Breast epithelium (tissue), 3 donors: ENCODE data around the gene MCM9.

Source experiments
- POLR2AphosphoS5 ChIP-seq, 3 donors: sonication (generic); formaldehyde crosslinking; IDR thresholded peaks; one replicate each; pipeline ENCODE4 v1.6.1; 2017; ENCODE audit warnings: antibody characterized with exemption in 3 of 3
- TF ChIP-seq, protein P1 (sequence below), 3 donors: fragments of 450-650 bp; IDR thresholded peaks; one replicate each; pipeline ENCODE4 v1.5.1; 2016 to 2017; ENCODE audit warnings: antibody characterized with exemption in 3 of 3, mild to moderate bottlenecking in 3 of 3, moderate library complexity in 3 of 3

GRCh38 chr6:118984342-118984741, 49.4 kb upstream of the MCM9 start:
- TF ChIP-seq, protein P1, sequence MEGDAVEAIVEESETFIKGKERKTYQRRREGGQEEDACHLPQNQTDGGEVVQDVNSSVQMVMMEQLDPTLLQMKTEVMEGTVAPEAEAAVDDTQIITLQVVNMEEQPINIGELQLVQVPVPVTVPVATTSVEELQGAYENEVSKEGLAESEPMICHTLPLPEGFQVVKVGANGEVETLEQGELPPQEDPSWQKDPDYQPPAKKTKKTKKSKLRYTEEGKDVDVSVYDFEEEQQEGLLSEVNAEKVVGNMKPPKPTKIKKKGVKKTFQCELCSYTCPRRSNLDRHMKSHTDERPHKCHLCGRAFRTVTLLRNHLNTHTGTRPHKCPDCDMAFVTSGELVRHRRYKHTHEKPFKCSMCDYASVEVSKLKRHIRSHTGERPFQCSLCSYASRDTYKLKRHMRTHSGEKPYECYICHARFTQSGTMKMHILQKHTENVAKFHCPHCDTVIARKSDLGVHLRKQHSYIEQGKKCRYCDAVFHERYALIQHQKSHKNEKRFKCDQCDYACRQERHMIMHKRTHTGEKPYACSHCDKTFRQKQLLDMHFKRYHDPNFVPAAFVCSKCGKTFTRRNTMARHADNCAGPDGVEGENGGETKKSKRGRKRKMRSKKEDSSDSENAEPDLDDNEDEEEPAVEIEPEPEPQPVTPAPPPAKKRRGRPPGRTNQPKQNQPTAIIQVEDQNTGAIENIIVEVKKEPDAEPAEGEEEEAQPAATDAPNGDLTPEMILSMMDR (IDR thresholded peaks at IDR 0.05): no peak
- no peak for TF ChIP-seq POLR2AphosphoS5 (IDR thresholded peaks at IDR 0.05)
